ENCODE measurements around the gene SCFD2.

GRCh38 chr4:52842792-52843191 lies 523.1 kb downstream of the SCFD2 start:
- TF ChIP-seq NFRKB (IDR thresholded peaks at IDR 0.05): no peak
- no peak for TF ChIP-seq PKNOX1 (IDR thresholded peaks at IDR 0.05)
- TF ChIP-seq FOXM1 (IDR thresholded peaks at IDR 0.05; ENCODE audit: borderline replicate concordance): no peak
